GM18858 (cell line): ENCODE data around the gene MAPT.
"Not testable (repeated sequence)": the region's sequence is repeated elsewhere in the genome, so short reads cannot be mapped to it uniquely, and the experiment has no call there.

Experiments used
- ATAC-seq: cut with Tn5 transposase; IDR thresholded peaks from one replicate; pipeline ENCODE4 v1.9.1; 2021; ENCODE audit not compliant: unreplicated experiment

Gene MAPT

GRCh38 chr17:45923511-45924268 is 29.3 kb downstream of the MAPT start:
- no peak for ATAC-seq

GRCh38 chr17:45924332-45924820 is 30.0 kb downstream of the MAPT start:
- ATAC-seq: no peak

GRCh38 chr17:45925311-45925710 is 31.0 kb downstream of the MAPT start:
- no peak for ATAC-seq

GRCh38 chr17:45927247-45927646 is 32.9 kb downstream of the MAPT start:
- no peak for ATAC-seq

GRCh38 chr17:45929344-45929743 is 35.0 kb downstream of the MAPT start:
- no peak for ATAC-seq

- no peak for ATAC-seq
Observed at GRCh38 chr17:45930420-45930951, 36.1 kb downstream of the MAPT start.

GRCh38 chr17:45931677-45932076 is 37.3 kb downstream of the MAPT start:
- no peak for ATAC-seq

GRCh38 chr17:45934044-45934979 is 40.0 kb downstream of the MAPT start:
- ATAC-seq: no peak

GRCh38 chr17:45935197-45935709 is 40.9 kb downstream of the MAPT start:
- ATAC-seq: no peak

GRCh38 chr17:45935710-45936509 is 41.6 kb downstream of the MAPT start:
- ATAC-seq: no peak

GRCh38 chr17:45936610-45937009 is 42.3 kb downstream of the MAPT start:
- ATAC-seq: no peak

GRCh38 chr17:45937186-45937585 is 42.8 kb downstream of the MAPT start:
- ATAC-seq: not testable (repeated sequence)

- ATAC-seq: no peak
Observed at GRCh38 chr17:45939395-45939794, 45.0 kb downstream of the MAPT start.

GRCh38 chr17:45940293-45940692 is 45.9 kb downstream of the MAPT start:
- ATAC-seq: no peak

- no peak for ATAC-seq
Observed at GRCh38 chr17:45940826-45941225, 46.5 kb downstream of the MAPT start.

GRCh38 chr17:45941395-45941794 is 47.0 kb downstream of the MAPT start:
- no peak for ATAC-seq

GRCh38 chr17:45942284-45942683 is 47.9 kb downstream of the MAPT start:
- ATAC-seq: no peak

GRCh38 chr17:45946841-45947256 is 52.5 kb downstream of the MAPT start:
- no peak for ATAC-seq

GRCh38 chr17:45948498-45948880 is 54.1 kb downstream of the MAPT start:
- ATAC-seq: no peak

- ATAC-seq: no peak
Observed at GRCh38 chr17:45948881-45949624, 54.7 kb downstream of the MAPT start.
